HCT116 (cell line): ENCODE data around the gene ZNF678. TPM values are rescaled to one million over a fixed set of nuclear protein-coding genes. Genes with fewer than 3 reads are reported as not detected.

Experiments used
- ATAC-seq: fragments of 200-7000 bp; cut with Tn5 transposase; 2 replicates; pipeline ENCODE4 v1.9.1; 2020; ENCODE audit warnings: mild to moderate bottlenecking, moderate library complexity
- BruUV-seq: library from RNA; stranded (reverse); fragments of 400-500 nt; replicated peaks from 2 replicates; lab custom pipeline; 2021; lab: Mats Ljungman, UMichigan
- CTCF ChIA-PET: fragments of 300-600 bp; sonication (Branson Sonifier 250); formaldehyde crosslinking; loops from one replicate; lab custom pipeline; 2021; ENCODE audit warnings: antibody characterized with exemption; lab: Charles Lee
- POLR2A ChIA-PET: fragments of 300-600, 350-600 bp; sonication (Branson Sonifier 250); formaldehyde crosslinking; loops from one replicate; lab custom pipeline; 2021; ENCODE audit warnings: antibody characterized with exemption; lab: Charles Lee
- RAD21 ChIA-PET, 2 experiments: fragments of 300-600 bp; sonication (Branson Sonifier 250); formaldehyde crosslinking; loops; one replicate each; lab custom pipeline; 2023; ENCODE audit warnings: low total read pairs in 2 of 2; ENCODE audit not compliant: uncharacterized antibody in 2 of 2, unreplicated experiment in 2 of 2, low non-redundant PET in 1 of 2; lab: Charles Lee
- DNase-seq: peaks from one replicate; pipeline ENCODE4 v3.0.0-alpha.2; 2010; ENCODE audit warnings: low read depth, low spot score
- H2AFZ ChIP-seq: fragments of 200-600 bp; shearing (Covaris generic), sonication (generic); 2 replicates; pipeline ENCODE4 v1.6.1; 2017; ENCODE audit warnings: low read depth, mixed run types, mixed read lengths, antibody characterized with exemption, low read length; ENCODE audit not compliant: poor library complexity, severe bottlenecking
- H3K27ac ChIP-seq: 2 replicates; pipeline ENCODE4 v1.5.1; 2012; ENCODE audit warnings: low read depth, low read length
- H3K27me3 ChIP-seq: fragments of 200-600 bp; sonication (generic); 2 replicates; pipeline ENCODE4 v1.6.1; 2016; ENCODE audit warnings: mixed run types, low read length, mixed read lengths; ENCODE audit not compliant: insufficient read depth
- H3K36me3 ChIP-seq, 2 experiments: fragments of 200-500 bp in 1 of 2; fragments of 200-600 bp in 1 of 2; sonication (Bioruptor generic) in 1 of 2; sonication (generic) in 1 of 2; 2 replicates each; pipeline versions ENCODE4 v1.5.1 to v1.6.1; 2014 to 2016; ENCODE audit warnings: low read length in 2 of 2, inconsistent platforms in 1 of 2, mixed read lengths in 1 of 2, mixed run types in 1 of 2; ENCODE audit not compliant: insufficient read depth in 2 of 2, control insufficient read depth in 1 of 2
- H3K4me1 ChIP-seq, 2 experiments: fragments of 200-600 bp in 1 of 2; sonication (generic) in 1 of 2; 2 replicates each; pipeline versions ENCODE4 v1.5.1 to v1.6.1; 2012 to 2017; ENCODE audit warnings: low read length in 2 of 2, inconsistent platforms in 1 of 2, mild to moderate bottlenecking in 1 of 2, mixed read lengths in 1 of 2, mixed run types in 1 of 2, moderate library complexity in 1 of 2; ENCODE audit not compliant: insufficient read depth in 2 of 2, control insufficient read depth in 1 of 2
- H3K4me2 ChIP-seq: fragments of 200-600 bp; sonication (generic); 2 replicates; pipeline ENCODE4 v1.6.1; 2017; ENCODE audit warnings: mixed run types, low read length, mixed read lengths
- H3K4me3 ChIP-seq, 2 experiments: fragments of 200-600 bp in 1 of 2; sonication (generic) in 1 of 2; replicated peaks in 1 of 2; 2 replicates each; pipeline ENCODE4 v1.5.1; 2011 to 2016; ENCODE audit warnings: low read length in 2 of 2, control low read depth in 1 of 2, low read depth in 1 of 2, mild to moderate bottlenecking in 1 of 2, mixed read lengths in 1 of 2, mixed run types in 1 of 2
- H3K79me2 ChIP-seq: fragments of 200-600 bp; sonication (generic); 2 replicates; pipeline ENCODE4 v1.6.1; 2017; ENCODE audit warnings: mild to moderate bottlenecking, mixed run types, low read length, moderate library complexity, mixed read lengths; ENCODE audit not compliant: insufficient read depth
- H3K9ac ChIP-seq: fragments of 200-600 bp; sonication (generic); 2 replicates; pipeline ENCODE4 v1.6.1; 2016; ENCODE audit warnings: low read length, mixed read lengths
- H3K9me2 ChIP-seq: fragments of 200-600 bp; sonication (generic), shearing (Covaris generic); 2 replicates; pipeline ENCODE4 v1.6.1; 2017; ENCODE audit warnings: mixed run types, mild to moderate bottlenecking, moderate library complexity; ENCODE audit not compliant: insufficient read depth
- H3K9me3 ChIP-seq, 2 experiments: fragments of 200-500 bp in 1 of 2; fragments of 200-600 bp in 1 of 2; sonication (Bioruptor generic) in 1 of 2; sonication (generic) in 1 of 2; 2 replicates each; pipeline ENCODE4 v1.6.1; 2014 to 2017; ENCODE audit warnings: low read length in 2 of 2, mixed read lengths in 2 of 2, inconsistent platforms in 1 of 2, low read depth in 1 of 2, mild to moderate bottlenecking in 1 of 2, mixed run types in 1 of 2, moderate library complexity in 1 of 2; ENCODE audit not compliant: control insufficient read depth in 1 of 2, insufficient read depth in 1 of 2
- H4K20me1 ChIP-seq: fragments of 200-600 bp; sonication (generic), shearing (Covaris generic); 2 replicates; pipeline ENCODE4 v1.6.1; 2017; ENCODE audit warnings: mixed run types, mild to moderate bottlenecking, moderate library complexity; ENCODE audit not compliant: insufficient read depth
- CBX3 ChIP-seq: IDR thresholded peaks from 2 replicates; pipeline ENCODE4 v1.6.1; 2012; ENCODE audit warnings: low read depth
- CEBPB ChIP-seq: IDR thresholded peaks from 2 replicates; pipeline ENCODE4 v1.6.1; 2012; ENCODE audit warnings: low read depth
- EGR1 ChIP-seq: IDR thresholded peaks from 2 replicates; pipeline ENCODE4 v1.6.1; 2012; ENCODE audit warnings: low read depth
- ELF1 ChIP-seq: IDR thresholded peaks from 2 replicates; pipeline ENCODE4 v1.6.1; 2012; ENCODE audit warnings: low read depth, borderline replicate concordance
- EZH2 ChIP-seq: fragments of 200-600 bp; sonication (generic); IDR thresholded peaks from 2 replicates; pipeline ENCODE4 v1.6.1; 2017; ENCODE audit warnings: antibody characterized with exemption, mixed run types
- EZH2phosphoT487 ChIP-seq: fragments of 200-600 bp; IDR thresholded peaks from 2 replicates; pipeline ENCODE4 v1.6.1; 2018; ENCODE audit warnings: antibody characterized with exemption, borderline replicate concordance
- FOSL1 ChIP-seq: IDR thresholded peaks from 2 replicates; pipeline ENCODE4 v1.6.1; 2012; ENCODE audit warnings: low read depth
- RAD21 ChIP-seq: IDR thresholded peaks from 2 replicates; pipeline ENCODE4 v1.6.1; 2012; ENCODE audit warnings: low read depth, mild to moderate bottlenecking
- SIN3A ChIP-seq: IDR thresholded peaks from 2 replicates; pipeline ENCODE4 v1.6.1; 2012; ENCODE audit warnings: low read depth
- SP1 ChIP-seq: IDR thresholded peaks from 2 replicates; pipeline ENCODE4 v1.6.1; 2012; ENCODE audit warnings: low read depth
- TCF7L2 ChIP-seq: IDR thresholded peaks from 2 replicates; pipeline ENCODE4 v1.7.0; 2011; ENCODE audit warnings: borderline replicate concordance, inconsistent platforms; ENCODE audit not compliant: insufficient read depth, insufficient read length; ENCODE audit errors: extremely low read depth
- YY1 ChIP-seq: IDR thresholded peaks from 2 replicates; pipeline ENCODE4 v1.6.1; 2011; ENCODE audit warnings: low read length, low read depth, moderate library complexity, mild to moderate bottlenecking; ENCODE audit not compliant: insufficient replicate concordance; ENCODE audit errors: extremely low read depth
- ZFX ChIP-seq: fragments of 450-650 bp; IDR thresholded peaks from 2 replicates; pipeline ENCODE4 v1.6.1; 2017
- intact Hi-C: fragments of 100-400 bp; cut with micrococcal nuclease; formaldehyde crosslinking; loops from 2 replicates; pipeline ENCODE4 v1.10.0; 2022
- total RNA-seq: library from RNA; stranded (reverse); gene quantifications from one replicate; pipeline ENCODE4 v1.2.1, GENCODE V29; 2021; ENCODE audit not compliant: unreplicated experiment
- TF ChIP-seq, protein P1 (sequence below), 3 experiments: fragments of 200-600 bp in 1 of 3; sonication (generic) in 1 of 3; IDR thresholded peaks in 2 of 3; conservative IDR thresholded peaks in 1 of 3; 2 replicates each; pipeline ENCODE4 v1.5.1; 2012 to 2017; ENCODE audit warnings: low read depth in 2 of 3, low read length in 2 of 3, antibody characterized with exemption in 1 of 3, borderline replicate concordance in 1 of 3, control low read depth in 1 of 3, mild to moderate bottlenecking in 1 of 3, mixed read lengths in 1 of 3, mixed run types in 1 of 3, moderate library complexity in 1 of 3; ENCODE audit not compliant: insufficient read depth in 1 of 3
- TF ChIP-seq, protein P2 (sequence below): IDR thresholded peaks from 2 replicates; pipeline ENCODE4 v1.6.1; 2011; ENCODE audit warnings: mild to moderate bottlenecking, low read length, moderate library complexity; ENCODE audit not compliant: insufficient replicate concordance; ENCODE audit errors: extremely low read depth
- TF ChIP-seq, protein P3 (sequence below): IDR thresholded peaks from 2 replicates; pipeline ENCODE4 v1.6.1; 2012
- TF ChIP-seq, protein P4 (sequence below): IDR thresholded peaks from 2 replicates; pipeline ENCODE4 v1.6.1; 2012
- TF ChIP-seq, protein P5 (sequence below): IDR thresholded peaks from 2 replicates; pipeline ENCODE4 v1.6.1; 2012; ENCODE audit warnings: low read depth

Gene ZNF678
- total RNA-seq, 1 experiment from 2014 or later = 6.1 TPM

DNA sequence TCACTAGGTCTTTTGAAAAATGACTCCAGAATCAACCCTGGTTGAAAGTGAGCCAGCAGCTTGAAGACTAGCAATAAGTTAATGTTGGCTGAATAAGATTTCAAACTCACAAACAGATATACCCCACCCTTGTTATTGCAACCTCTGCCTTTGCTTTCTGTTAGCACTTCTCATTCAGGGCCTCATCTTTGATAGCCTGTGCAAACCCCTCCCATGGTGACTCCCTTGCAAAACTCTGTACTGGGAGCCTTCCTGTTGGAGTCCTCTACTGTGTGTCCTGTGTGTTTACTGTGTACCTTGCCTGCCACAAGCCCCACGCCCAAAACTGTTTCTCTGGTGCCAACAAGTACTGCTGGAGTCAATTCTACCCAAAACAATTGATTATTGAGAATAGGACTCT, 50.2 kb downstream of the ZNF678 start:
- intact Hi-C loops = no loop called here
- Histone ChIP-seq H3K9me3 (peaks cover 7 to 13% of the 10 kb centered on the region in 2 experiments; a peak in 2 of 4 replicates), H4K20me1 (no peaks in the 10 kb centered on the region), H3K4me2 (no peak overlapping the region), H3K27ac (no peak overlapping the region), H3K36me3 (no peaks in the 10 kb centered on the region), H2AFZ (no peak overlapping the region), H3K4me1 (no peaks in the 10 kb centered on the region), H3K4me3 (no peak overlapping the region), H3K9me2 (no peaks in the 10 kb centered on the region), H3K79me2 (no peaks in the 10 kb centered on the region; the same call in 1 of the 2 replicates), H3K27me3 (no peaks in the 10 kb centered on the region), H3K9ac (no peak overlapping the region)
- TF ChIP-seq YY1 = no peak
- no peak for TF ChIP-seq RAD21
- TF ChIP-seq, protein P1, sequence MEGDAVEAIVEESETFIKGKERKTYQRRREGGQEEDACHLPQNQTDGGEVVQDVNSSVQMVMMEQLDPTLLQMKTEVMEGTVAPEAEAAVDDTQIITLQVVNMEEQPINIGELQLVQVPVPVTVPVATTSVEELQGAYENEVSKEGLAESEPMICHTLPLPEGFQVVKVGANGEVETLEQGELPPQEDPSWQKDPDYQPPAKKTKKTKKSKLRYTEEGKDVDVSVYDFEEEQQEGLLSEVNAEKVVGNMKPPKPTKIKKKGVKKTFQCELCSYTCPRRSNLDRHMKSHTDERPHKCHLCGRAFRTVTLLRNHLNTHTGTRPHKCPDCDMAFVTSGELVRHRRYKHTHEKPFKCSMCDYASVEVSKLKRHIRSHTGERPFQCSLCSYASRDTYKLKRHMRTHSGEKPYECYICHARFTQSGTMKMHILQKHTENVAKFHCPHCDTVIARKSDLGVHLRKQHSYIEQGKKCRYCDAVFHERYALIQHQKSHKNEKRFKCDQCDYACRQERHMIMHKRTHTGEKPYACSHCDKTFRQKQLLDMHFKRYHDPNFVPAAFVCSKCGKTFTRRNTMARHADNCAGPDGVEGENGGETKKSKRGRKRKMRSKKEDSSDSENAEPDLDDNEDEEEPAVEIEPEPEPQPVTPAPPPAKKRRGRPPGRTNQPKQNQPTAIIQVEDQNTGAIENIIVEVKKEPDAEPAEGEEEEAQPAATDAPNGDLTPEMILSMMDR (IDR thresholded peaks at IDR 0.05 in 2 of 3, conservative IDR thresholded peaks at IDR 0.05 in 1 of 3; ENCODE audit: borderline replicate concordance in 1 of 3, insufficient read depth in 1 of 3, low read depth in 2 of 3, low read length in 2 of 3) = no peak
- TF ChIP-seq EGR1 = no peak
- TF ChIP-seq, protein P2, sequence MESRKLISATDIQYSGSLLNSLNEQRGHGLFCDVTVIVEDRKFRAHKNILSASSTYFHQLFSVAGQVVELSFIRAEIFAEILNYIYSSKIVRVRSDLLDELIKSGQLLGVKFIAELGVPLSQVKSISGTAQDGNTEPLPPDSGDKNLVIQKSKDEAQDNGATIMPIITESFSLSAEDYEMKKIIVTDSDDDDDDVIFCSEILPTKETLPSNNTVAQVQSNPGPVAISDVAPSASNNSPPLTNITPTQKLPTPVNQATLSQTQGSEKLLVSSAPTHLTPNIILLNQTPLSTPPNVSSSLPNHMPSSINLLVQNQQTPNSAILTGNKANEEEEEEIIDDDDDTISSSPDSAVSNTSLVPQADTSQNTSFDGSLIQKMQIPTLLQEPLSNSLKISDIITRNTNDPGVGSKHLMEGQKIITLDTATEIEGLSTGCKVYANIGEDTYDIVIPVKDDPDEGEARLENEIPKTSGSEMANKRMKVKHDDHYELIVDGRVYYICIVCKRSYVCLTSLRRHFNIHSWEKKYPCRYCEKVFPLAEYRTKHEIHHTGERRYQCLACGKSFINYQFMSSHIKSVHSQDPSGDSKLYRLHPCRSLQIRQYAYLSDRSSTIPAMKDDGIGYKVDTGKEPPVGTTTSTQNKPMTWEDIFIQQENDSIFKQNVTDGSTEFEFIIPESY = no peak
- no peak for TF ChIP-seq SIN3A
- TF ChIP-seq ELF1 = no peak
- TF ChIP-seq EZH2phosphoT487 = no peak
- no peak for TF ChIP-seq SP1
- TF ChIP-seq, protein P3, sequence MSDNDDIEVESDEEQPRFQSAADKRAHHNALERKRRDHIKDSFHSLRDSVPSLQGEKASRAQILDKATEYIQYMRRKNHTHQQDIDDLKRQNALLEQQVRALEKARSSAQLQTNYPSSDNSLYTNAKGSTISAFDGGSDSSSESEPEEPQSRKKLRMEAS = no peak
- TF ChIP-seq ZFX = no peak
- TF ChIP-seq TCF7L2 = no peak
- TF ChIP-seq EZH2 = no peak
- TF ChIP-seq CBX3 = no peak
- TF ChIP-seq FOSL1 = no peak
- no peak for TF ChIP-seq CEBPB
- TF ChIP-seq, protein P4, sequence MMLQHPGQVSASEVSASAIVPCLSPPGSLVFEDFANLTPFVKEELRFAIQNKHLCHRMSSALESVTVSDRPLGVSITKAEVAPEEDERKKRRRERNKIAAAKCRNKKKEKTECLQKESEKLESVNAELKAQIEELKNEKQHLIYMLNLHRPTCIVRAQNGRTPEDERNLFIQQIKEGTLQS = no peak
- TF ChIP-seq, protein P5, sequence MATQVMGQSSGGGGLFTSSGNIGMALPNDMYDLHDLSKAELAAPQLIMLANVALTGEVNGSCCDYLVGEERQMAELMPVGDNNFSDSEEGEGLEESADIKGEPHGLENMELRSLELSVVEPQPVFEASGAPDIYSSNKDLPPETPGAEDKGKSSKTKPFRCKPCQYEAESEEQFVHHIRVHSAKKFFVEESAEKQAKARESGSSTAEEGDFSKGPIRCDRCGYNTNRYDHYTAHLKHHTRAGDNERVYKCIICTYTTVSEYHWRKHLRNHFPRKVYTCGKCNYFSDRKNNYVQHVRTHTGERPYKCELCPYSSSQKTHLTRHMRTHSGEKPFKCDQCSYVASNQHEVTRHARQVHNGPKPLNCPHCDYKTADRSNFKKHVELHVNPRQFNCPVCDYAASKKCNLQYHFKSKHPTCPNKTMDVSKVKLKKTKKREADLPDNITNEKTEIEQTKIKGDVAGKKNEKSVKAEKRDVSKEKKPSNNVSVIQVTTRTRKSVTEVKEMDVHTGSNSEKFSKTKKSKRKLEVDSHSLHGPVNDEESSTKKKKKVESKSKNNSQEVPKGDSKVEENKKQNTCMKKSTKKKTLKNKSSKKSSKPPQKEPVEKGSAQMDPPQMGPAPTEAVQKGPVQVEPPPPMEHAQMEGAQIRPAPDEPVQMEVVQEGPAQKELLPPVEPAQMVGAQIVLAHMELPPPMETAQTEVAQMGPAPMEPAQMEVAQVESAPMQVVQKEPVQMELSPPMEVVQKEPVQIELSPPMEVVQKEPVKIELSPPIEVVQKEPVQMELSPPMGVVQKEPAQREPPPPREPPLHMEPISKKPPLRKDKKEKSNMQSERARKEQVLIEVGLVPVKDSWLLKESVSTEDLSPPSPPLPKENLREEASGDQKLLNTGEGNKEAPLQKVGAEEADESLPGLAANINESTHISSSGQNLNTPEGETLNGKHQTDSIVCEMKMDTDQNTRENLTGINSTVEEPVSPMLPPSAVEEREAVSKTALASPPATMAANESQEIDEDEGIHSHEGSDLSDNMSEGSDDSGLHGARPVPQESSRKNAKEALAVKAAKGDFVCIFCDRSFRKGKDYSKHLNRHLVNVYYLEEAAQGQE = no peak
- no TSS peak for BruUV-seq
- DNase-seq (no peak), ATAC-seq (no peak)
- RAD21 ChIA-PET = no interaction called here
- CTCF ChIA-PET = no interaction called here
- POLR2A ChIA-PET = no interaction called here
